GM21515 (cell line): ENCODE data around the gene KBTBD4.
"Not testable (repeated sequence)": the region's sequence is repeated elsewhere in the genome, so short reads cannot be mapped to it uniquely, and the experiment has no call there.

Experiments used
- ATAC-seq: cut with Tn5 transposase; IDR thresholded peaks from one replicate; pipeline ENCODE4 v1.9.1; 2021; ENCODE audit not compliant: unreplicated experiment

The KBTBD4 gene

DNA sequence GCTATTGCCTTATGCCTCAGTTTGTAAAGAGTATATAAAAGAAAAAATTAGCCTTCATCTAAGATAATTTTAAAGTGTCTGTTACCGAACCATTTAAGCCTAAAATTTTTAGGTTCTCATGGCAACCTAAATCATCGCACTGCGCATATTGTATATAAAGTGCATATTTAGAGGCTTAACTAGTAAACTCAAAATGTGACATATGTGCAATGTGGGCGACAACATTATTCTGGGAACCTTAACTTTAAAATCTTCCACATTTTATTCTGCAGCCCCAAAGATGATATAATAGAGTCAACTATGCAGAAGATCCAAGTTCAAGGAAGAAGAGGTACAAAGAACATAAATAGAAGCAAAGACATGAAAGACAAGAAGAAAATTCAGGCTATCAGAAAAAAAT, 48.8 kb downstream of the KBTBD4 start:
- ATAC-seq: no peak

DNA sequence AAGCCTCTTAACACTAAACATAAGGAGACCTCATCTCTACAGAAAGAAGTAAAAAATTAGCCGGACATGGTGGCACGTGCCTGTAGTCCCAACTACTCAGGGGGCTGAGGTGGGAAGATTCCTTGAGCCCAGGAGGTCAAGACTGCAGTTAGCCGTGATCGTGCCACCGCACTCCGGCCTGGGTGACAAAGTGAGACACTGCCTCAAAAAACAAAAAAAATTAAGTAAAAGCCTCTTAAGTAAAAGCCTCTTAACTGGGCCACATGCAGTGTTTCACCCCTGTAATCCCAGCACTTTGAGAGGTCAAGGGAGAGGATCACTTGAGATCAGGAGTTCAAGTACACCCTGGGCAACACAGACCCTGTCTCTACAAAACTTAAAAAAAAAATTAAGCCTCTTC, 51.6 kb downstream of the KBTBD4 start:
- no peak for ATAC-seq

DNA sequence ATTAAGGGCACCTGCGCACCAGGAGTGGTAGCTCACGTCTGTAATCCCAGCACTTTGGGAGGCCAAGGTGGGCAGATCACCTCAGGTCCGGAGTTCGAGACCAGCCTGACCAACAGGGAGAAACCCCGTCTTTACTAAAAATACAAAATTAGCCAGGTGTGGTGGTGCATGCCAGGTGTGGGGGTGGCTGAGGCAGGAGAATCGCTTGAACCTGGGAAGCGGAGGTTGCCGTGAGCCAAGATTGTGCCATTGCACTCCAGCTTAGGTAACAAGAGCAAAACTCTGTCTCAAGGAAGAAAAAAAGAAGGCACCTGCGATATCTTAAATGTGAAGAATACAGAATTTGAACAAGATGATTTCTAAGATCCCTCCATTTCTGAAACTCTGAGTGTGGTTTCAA, 52.7 kb downstream of the KBTBD4 start:
- not testable (repeated sequence) for ATAC-seq

DNA sequence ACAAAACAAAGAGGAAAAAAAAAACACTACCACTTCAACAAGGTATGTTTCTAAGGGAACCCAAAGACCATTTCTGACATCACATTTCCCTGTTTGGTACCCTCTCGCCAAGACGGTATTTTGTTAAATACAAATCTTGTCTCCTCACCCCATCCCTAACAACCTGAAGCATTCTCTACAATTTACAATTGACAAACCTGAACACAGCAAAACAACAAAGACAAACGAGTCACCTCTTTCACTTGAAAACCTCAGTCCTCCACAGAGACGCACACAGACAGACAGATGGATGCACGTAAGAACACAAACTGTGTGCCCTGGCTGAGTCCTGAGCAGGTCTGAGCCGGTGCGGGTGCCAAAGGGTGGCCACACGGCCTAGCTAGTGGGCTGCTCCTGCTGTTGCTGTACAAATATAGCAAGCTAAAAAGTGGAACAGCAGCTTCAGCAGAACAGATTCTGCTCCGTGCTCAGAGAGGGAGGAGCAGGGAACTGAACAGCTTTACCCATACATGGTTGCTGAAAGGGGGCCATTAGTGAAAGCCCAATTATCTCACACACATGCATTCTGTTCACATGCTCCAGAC, 54.4 kb downstream of the KBTBD4 start:
- no peak for ATAC-seq

DNA sequence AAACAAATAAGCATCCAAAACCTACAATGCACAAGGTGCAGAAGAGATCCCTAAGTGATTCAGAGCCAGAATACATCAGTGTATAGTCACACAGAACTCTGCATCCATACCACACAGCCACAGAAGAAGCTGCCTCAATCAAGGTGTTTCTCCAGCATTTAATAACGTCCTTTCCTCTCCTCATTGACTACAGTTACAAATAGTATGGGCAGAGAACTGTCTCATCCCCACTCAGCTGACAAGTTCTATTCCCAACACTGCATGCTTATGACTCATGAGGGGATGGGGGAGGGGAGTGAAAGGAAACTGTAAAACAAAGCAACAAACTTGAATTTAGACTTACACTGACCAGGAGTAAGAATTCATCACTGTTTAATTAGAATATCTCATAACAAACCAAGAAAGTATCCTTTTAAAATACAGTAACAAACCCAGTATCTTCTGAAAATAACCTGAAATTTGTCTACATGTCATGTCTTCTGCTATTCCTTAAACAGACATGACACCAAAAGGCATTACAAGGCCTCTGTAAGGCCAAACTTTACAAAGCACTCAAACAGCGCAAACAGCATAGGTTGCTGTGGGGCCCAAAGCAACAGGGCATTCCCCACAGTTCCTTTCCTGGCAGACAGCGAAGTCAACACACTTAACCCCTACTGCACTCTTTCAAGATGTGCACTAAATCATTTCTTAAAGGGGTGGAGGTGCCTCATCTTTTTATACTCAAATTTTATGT, 55.1 kb downstream of the KBTBD4 start:
- no peak for ATAC-seq
